Stimulated activated CD8-positive, alpha-beta memory T cell treated with anti-CD3 and anti-CD28 coated beads, Interleukin-7, amount 100 ng/mL, for 24 hours (primary cell): ENCODE data around the gene EDN3.

Experiments
- DNase-seq: peaks from one replicate; pipeline ENCODE4 v3.0.0-alpha.2; 2020; ENCODE audit warnings: low read depth

Gene EDN3, protein sequence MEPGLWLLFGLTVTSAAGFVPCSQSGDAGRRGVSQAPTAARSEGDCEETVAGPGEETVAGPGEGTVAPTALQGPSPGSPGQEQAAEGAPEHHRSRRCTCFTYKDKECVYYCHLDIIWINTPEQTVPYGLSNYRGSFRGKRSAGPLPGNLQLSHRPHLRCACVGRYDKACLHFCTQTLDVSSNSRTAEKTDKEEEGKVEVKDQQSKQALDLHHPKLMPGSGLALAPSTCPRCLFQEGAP

DNA sequence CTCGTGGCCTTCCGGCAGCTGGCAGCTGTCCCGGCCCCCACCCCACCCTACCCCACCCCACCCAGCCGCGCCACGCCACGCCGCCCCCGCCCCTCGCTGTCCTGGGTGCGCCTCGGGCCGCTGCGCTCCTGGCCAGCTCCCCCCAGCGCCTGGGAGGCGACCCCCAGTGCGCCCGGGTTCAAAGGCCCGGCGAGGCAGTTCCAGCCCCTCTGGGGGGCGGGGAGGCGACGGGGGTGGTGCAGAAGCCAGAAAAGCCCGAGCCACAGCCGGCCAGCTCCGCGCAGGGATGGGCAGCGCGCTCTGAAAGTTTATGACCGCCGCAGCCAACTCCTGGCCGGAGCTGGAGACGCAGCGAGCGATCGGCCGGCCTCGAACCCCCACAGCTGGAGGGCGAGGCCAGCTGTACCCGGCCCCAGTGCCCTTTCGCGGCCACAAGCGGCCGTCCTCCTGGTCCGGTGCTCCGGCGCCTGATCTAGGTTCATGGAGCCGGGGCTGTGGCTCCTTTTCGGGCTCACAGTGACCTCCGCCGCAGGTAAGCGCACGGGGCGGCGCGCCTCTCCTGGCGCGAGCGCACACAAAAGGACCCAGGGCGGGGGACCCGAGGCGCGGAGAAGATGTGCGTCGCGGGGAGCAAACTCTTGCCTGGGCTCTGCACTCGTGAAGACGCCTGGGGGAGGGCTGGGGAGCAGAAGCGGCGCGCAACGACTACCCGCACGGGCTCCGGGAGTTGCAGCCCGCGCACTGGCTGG, at the start of gene EDN3:
Gene EDN3, plus strand, starts transcription at position 279 of the 749 bp plus-strand sequence. Its CDS starts 202 bp downstream, at position 481.
- no peak for DNase-seq

DNA sequence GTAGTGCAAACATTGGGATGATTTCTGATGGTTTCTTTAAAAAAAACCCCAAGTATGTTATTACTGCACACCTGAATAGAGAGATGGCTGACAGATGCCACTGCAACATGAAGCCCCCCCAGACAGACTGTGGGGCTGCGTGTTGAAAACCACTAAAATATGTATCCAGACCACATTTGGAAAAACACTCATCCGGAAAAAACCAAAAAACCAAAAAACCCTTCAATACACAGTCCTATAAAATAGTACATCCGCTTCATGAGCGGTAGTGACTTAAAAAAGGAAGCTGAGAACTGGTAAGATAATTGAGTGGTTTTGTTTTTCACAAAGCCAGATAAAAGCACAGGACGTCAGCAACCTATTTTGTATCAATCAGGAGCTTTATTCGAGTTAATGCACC, 47.1 kb upstream of the EDN3 start:
- DNase-seq: no peak

DNA sequence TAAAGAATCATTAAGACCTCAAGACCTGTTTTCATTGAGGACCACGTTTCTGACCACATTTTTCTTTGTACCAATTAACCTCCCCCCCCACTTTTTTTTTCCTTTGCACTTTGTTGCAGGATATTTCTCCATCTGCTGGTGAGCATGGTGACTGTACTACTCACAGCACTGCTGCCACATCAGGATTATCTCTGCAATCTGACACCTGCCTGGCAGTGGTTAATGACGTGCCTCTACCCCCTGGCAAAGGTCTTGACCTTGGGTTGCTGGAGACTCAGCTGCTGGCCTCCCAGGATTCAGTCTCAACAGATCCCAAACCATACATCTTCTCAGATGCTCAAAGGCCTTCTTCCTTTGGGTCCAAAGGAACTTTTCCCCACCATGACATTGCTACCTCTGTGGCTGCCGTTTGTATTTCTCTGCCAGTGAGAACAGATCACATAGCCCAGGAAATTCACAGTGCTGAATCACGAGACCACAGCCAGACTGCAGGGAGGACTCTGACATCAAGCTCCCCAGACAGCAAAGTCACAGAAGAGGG, 46.6 kb upstream of the EDN3 start:
- DNase-seq: peak; percentile 3

DNA sequence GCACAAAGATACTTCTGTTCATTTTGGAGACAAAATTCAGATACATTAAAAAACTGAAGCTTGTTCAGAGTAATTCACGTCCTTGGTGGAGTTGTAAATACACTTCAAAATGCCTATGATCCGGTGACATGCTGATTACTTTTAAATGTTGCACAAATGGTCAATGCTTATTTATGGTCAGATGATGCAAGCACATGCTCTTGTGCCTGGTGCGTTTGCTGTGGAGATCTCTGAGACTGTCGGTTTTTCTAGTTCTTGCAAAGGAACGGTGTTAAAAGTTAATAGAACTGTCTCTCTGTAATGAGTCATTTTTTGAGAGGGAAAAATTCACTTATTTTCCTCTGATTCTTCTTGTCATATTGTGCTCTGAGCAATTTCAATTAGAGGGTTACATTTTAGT, 45.2 kb upstream of the EDN3 start:
- no peak for DNase-seq

DNA sequence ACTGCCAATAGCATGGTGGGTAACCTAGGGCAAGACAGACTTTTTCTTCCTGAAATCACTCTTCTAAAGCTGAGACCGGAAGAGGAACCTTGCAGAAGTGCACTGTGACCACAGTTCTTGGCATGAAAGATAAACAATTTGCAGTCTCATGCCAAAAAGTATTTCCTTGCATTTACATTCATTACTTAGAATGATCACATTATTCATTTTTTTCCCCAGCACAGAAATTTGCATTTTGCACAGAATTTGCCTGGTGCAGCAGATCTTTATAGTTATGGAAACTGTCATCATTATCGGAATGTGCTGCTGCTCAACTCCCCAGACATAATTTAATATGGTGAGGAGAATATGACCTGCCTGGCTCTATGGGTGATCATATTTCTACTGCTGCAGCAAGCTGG, 42.2 kb upstream of the EDN3 start:
- no peak for DNase-seq

DNA sequence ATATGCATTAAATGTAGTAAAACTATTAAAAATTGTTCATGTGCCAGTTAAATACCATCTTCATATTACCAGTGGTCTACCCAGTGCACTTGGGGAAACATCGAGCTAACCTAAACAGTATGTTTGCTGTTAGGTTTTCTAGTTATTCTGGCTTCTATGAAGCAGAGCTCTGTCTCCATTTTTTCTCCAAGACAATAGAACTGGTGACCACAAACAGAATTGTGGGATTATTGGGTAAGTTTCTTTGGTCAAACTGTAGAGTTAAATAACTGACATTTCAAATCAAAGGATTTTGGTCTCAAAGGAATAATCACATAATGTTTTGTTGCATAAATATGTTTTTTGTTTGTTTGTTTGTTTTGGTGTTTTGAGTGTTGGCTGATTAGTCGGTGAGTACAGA, 40.5 kb upstream of the EDN3 start:
- no peak for DNase-seq

DNA sequence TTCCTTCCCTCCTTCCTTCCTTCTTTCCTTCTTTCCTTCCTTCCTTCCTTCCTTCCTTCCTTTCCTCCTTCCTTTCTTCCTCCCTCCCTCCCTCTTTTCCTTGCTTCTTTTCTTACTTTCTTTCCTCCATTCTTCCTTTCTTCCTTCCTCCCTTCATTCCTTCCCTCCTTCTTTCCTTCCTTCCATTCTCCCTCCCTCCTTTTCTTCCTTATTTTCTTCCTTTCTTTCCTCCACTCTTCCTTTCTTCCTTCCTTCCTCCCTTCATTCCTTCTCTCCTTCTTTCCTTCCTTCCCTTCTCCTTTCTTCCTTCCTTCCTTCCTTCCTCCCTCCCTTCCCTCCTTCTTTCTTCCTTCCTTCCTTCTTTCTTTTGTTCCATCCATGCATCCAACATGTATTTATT, 35.1 kb upstream of the EDN3 start:
- no peak for DNase-seq

DNA sequence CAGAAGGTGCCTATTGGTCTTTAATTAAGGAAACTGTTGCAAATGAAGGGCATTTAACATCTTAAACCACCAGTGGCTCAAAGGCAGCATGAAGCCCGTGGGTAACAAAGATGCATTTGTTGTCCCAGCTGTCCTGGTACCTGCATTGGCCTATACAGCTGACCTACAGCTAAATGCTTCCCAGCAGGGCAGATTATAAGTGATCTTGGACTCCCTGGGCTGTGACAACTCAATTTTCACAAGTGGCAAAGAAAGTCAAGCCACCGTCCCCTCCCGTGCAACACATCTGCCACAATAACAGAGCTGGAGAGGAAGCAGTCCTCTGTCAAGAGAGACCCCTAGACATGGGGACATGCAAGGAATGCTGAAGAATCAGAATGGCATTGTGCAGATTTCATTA, 31.5 kb upstream of the EDN3 start:
- no peak for DNase-seq

DNA sequence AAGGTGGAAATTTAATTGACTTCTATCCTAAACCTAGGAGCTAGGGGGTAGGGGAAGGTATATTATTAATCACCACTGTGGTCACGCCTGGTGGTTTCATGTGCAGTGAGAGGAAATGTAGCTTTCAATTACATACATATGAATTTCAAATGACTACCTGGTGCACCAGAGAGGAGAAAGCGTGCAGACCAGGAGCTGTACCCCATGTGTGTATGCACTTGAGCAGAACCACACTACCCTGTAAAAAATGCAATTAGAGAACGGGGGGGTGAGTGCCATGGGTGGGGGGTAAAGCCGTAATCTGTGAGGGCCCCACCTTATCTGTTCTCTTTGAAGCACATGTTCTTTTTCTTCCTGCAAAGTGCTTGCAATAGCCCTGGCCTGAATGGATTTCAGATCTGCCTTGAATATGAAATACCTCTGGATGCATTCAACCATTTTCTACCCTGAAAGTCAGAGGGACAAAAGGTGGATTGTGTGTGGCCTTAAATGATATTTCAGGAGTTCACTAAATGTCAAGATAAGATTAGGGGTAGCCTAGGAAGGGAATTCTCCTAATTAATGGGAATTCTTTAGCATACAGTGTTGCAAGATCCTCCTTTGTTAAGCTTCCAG, 30.9 kb upstream of the EDN3 start:
- no peak for DNase-seq

DNA sequence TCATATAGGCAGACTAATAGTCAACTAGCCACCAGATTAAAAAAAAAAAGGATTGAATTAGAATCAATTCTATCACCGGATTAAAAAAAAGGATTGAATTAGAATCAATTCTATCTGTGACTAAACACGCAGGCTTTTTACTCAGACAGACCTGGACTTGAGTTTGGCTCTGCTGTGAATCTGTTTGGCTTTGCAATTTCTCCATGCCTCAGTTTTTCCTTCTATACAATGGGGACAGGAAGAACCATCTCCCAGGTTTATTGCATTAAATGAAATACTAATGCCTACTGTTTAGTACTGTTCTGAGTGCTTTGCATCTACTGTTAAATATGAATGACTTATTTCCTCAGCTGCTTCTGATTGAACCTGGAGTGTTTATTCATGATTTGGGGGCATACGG, 30.0 kb upstream of the EDN3 start:
- DNase-seq: no peak

DNA sequence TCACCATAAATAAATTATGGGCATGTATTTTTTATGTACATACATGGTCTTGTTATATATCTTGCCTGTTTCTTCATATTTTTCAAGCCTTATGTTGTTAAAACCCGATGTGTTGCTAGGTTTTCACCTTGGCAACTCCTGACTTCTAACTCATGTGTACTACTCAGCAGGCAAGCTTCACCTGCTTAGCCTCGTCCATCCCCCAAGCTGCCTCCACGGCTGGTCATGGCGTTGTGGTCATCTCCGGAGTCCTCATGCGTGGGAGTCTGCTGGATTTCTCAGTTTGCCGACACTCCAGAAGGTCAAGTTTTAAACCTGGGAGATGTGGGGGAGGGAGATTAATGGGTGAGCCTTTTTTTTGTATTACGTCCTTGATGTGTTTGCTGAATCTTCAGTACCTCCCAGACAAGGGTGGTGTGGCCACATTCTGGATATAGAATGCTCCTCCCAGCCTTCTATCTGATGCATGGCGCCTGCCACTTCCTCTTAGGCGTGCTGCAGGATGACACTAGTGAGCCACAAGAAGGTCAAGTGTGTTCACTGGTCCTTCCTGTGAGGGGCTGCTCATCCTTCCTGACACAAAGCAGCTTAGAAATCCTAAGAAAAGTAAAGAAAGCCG, 26.6 kb upstream of the EDN3 start:
- DNase-seq: no peak

DNA sequence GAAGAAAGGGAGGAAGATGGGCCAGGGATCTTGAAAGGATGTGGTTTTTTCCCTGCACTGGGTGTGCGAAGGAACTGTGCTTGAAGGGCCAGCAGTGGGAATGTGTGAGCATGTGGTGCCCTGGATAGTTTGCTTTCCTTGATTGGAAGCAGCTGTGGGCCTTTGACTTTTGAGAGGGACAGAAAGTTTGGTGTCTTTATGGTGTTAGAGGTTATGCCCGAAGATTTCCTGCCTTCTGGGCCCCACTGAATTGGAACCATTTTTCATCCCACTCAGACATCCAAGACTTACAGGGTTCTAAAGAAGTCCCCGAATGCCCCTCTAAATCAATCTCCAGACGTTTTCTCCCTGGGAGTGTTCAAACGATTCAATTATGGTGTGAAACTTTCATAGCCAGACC, 23.5 kb upstream of the EDN3 start:
- DNase-seq: no peak

DNA sequence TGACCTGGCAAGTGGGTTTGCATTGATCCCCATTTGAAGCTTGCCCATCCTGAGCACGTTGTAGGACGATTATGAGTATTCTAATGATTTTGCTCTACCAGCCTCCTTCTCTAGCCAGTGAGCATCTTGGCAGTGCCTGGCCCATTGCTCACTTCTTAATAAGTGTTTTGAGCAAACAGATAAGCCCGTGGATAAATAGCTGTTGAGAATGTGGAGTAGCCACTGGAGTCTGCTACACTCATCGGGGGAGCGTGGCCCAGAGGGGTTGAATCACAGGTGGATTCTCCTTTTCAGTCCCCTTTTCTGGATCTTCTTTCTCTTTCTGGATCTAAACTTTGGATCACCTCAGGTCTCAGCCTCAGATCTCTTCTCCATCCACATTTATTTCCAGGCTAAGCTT, 15.9 kb upstream of the EDN3 start:
- DNase-seq: no peak

DNA sequence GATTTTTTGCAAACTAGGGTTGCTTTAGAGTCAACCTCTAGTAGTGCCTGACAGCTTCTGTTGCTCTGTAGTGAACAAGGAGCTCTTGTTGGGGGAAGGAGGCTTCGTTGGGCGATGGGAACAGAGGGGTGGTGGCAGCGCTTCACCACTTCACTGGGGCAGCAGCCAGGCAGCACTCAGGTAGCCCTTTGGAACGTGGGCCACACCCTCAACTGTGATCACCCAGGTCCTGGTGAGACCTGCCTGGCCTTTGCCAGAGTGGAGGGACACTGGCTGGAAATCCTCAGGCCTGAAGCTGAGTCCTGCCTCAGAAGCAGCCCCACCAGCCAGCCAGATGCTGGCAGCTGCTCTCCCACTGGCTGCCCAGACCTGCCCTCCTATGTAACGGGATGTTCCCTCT, 10.4 kb upstream of the EDN3 start:
- DNase-seq: no peak

DNA sequence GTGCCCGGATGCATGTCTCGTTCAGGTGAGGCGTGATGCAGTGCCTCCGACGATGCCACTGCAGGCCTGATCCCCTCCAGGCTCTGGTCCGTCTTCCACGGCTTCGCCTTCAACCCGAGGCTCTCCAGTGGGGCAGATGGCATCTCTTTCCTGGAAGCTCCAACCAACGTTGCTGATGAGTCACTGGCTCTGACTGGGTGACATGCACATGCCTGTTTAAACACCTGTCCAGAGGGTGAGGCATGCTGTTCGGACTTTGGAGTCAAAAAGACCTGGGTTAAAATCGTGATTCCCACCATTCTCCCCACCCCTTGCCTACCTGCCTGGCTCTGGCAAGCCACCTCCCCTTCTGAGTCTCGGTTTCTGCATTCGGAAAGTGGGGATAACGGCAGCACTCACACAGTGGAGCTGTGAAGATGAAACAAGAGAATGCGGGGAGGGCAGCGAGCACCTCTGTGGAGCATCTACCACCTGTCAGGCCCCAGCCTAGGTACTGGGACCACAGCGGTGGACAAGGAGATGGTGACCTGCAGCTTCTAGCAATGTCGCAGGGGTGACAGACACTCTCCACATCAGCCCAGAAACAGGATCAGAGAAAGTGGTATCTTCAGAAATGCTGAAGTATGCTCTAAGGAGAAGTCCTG, 8.5 kb upstream of the EDN3 start:
- no peak for DNase-seq

DNA sequence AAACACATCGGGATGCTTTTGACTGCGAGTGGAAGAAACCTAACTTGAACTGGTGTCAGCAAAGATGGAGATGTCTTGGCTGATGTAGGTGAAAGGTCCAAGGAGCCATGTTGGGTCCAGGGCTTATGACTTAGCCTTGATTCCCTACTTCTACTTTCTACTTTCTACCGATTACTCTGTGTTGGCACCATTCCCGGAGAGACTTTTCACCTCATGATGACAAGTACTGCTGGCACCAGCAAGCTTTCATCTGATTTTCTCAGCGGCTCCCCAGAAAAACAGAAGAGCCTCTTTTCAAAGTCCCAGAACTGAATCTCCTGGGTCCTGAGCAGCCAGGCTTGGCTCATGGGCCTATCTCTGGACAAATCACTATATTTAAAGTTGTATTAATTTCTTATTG, 4.9 kb upstream of the EDN3 start:
- no peak for DNase-seq

DNA sequence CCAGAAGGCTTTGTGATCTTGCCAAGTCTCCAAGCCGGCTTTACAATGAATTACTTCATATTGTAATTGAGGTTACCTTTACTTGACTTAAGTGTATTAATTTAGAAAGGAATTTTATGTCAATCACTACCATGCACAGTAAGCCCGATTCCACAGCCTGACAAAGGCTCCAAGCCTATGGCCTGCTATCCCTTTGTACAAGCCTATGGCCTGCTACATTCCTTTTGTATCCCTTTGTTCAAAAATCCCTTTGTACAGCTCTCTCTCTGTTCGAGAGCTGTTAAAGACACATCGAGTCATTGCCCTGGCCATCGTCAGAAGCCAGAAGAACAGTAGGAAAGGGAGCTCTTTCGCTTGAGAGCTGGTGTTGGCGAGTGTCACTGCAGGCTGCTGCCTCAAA, 2.7 kb upstream of the EDN3 start:
- DNase-seq: no peak

DNA sequence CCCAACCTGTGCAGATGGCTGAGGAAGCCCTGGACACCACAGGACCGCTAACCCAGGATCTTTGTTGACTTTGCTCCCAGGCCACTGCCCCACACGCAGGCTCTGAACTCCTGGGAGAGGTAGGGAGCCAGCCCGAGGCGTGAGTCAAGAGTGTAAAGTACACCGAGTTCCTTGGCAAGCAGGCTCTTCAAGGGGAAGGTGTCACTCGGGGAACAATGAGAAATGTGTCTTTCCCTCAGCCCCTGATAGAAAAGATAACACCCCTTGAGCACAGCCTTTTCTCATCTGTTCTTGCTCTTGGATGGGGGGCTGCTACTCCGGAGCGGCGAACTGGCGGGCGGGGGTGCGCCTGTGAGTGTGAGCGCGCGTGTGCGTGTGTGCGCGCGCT, 472 bp upstream of the EDN3 start:
- no peak for DNase-seq

DNA sequence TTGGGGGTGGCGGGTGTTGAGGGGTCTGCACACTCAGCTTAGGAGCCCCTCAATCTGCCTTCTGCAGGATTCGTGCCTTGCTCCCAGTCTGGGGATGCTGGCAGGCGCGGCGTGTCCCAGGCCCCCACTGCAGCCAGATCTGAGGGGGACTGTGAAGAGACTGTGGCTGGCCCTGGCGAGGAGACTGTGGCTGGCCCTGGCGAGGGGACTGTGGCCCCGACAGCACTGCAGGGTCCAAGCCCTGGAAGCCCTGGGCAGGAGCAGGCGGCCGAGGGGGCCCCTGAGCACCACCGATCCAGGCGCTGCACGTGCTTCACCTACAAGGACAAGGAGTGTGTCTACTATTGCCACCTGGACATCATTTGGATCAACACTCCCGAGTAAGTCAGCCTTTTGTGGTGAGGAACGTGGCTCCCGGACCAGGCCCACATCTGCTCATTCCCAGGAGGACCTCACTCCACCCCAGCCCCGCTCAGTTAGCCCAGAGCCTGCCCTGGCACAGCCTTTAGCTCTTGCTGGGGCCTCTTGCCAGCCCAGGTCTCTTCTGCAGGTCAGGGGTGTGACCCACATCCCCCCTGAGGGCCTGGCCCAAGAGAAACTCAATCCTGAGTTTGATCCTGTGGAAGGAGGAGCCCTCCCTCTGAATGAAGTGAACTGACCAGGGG, 1.1 kb downstream of the EDN3 start:
- no peak for DNase-seq

DNA sequence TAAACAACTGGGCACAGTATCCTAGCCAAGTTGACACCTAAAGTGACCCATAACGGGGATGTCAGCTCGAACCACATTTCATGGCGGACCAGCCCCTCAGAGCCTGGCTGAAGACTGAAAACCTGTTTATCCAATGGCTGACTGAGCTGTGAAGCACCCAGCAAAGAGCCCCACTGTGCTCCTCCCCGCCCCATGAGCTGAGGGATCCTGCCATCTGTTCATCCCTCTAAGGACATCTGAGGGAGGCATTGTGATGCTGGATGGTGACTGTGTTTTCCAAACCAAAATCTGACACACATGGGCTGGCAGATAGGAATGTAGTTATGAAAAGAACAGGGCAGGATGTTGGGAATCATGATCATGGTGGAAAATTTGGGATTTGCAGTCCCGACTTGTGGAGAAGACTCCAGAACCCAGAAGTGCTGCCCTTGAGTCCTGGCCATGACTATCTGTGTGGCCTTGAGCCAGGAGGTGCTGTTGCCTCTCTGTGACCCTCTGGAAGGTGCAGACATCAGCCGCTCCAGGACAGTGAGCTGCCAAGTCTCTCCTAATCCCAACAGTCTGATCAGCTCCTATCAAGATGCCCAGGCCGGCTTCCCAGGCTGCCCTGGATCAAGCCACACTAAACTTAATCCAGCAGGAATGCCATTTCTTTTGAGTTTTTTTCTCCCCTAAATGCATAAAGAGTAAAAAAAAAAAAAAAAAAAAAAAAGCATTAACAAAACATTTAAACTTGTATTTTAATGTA, 5.7 kb downstream of the EDN3 start:
- DNase-seq: no peak

DNA sequence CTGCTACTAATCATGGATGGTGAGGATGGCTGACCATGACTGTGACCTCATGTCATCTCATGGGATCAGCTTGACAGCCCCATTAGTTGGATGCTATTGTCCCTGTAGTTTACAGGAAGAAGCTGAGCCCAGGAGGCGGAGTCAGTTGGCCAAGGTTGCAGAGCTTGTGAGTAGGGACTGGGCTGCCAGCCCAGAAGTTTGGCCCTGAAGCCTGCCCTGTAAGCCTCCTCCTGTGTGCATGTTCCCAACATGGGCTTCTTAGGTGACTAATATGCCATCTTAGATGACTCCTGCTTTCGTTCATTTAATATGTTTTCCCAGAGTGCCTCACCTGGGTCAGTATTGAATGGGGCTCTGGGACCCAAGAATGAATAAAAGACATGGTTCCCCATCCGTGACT, 6.9 kb downstream of the EDN3 start:
- no peak for DNase-seq
